ENCODE results near the gene COL9A3. TPM values are rescaled to one million over a fixed set of nuclear protein-coding genes. Genes with fewer than 3 reads are reported as not detected.

COL9A3 gene
- total RNA-seq, 1 experiment from 2014 or later = 46.6 TPM

DNA sequence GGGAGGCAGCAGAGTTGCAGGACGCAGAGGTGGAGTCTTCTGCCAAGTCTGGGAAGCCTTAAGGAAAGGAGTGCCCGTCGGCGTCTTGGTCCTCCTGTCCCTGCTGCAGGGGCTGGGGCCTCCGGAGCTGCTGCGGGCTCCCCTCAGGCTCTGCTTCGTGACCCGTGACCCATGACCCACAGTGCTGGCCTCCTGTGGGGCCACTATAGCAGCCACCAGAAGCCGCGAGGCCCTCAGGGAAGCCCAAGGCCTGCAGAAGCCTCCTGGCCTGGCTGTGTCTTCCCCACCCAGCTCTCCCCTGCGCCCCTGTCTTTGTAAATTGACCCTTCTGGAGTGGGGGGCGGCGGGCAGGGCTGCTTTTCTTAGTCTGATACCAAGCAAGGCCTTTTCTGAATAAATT lies 3.3 kb upstream of the COL9A3 start:
- intact Hi-C loops (cut with micrococcal nuclease; ENCODE audit: unreplicated experiment) = no loop called here
- no TSS peak for BruUV-seq (replicated peaks)

GRCh38 chr20:62814060-62814708 lies 2.7 kb upstream of the COL9A3 start:
- intact Hi-C loops (cut with micrococcal nuclease; ENCODE audit: unreplicated experiment) = no loop called here
- Histone ChIP-seq H3K27ac (ENCODE audit: low read length) (peak overlapping the region; percentile 79), H3K27me3 (ENCODE audit: control insufficient read depth, insufficient read depth, low read length) (no peaks in the 10 kb centered on the region), H3K4me1 (ENCODE audit: control insufficient read depth, insufficient read depth, low read length) (peaks cover 49% of the 10 kb centered on the region), H3K36me3 (ENCODE audit: control insufficient read depth, insufficient read depth, low read length) (peaks cover 3% of the 10 kb centered on the region; the same call in 1 of the 2 replicates), H3K9me3 (ENCODE audit: control insufficient read depth, insufficient read depth, low read depth, low read length) (no peaks in the 10 kb centered on the region), H3K4me3 (ENCODE audit: low read depth in 2 of 2, low read length in 2 of 2) (no peak overlapping the region)
- in situ Hi-C loops (cut with HindIII; ENCODE audit: low pct_unique_long_range_greater_than_20kb, low sequenced_read_pairs) = no loop called here
- BruUV-seq (replicated peaks) = no TSS peak
- ChIA-PET CTCF (no interaction called here), POLR2A (no interaction called here)
- DNase-seq (ENCODE audit: low read depth, low spot score) (no peak), ATAC-seq (0 out of 2 replicates have a peak, but pooled peaks have one; percentile 7)
- TF ChIP-seq CTCF (IDR thresholded peaks at IDR 0.05) = no peak
- no peak for TF ChIP-seq TCF7L2 (IDR thresholded peaks at IDR 0.05; ENCODE audit: low read depth, low read length)
- TF ChIP-seq SIN3A (IDR thresholded peaks at IDR 0.05; ENCODE audit: borderline replicate concordance, insufficient read depth, low read depth, low read length) = no peak
- no peak for TF ChIP-seq POLR2AphosphoS5 (IDR thresholded peaks at IDR 0.05; ENCODE audit: low read depth, low read length)
- TF ChIP-seq REST (IDR thresholded peaks at IDR 0.05; ENCODE audit: insufficient read depth in 1 of 2, low read depth in 2 of 2, low read length in 1 of 2) = no peak

More for the DNA sequence above, 3.3 kb upstream of the COL9A3 start:
- CTCF ChIA-PET = no interaction called here
- no peaks in the 10 kb centered on the region for H3K9me3 ChIP-seq (ENCODE audit: control insufficient read depth, insufficient read depth, low read depth, low read length)
- DNase-seq (ENCODE audit: low read depth, low spot score) (no peak), ATAC-seq (no peak)
- H3K27ac ChIP-seq (ENCODE audit: low read length) = no peak overlapping the region
- POLR2A ChIA-PET = no interaction called here
- H3K36me3 ChIP-seq (ENCODE audit: control insufficient read depth, insufficient read depth, low read length) = peaks cover 5% of the 10 kb centered on the region; the same call in 1 of the 2 replicates
- H3K27me3 ChIP-seq (ENCODE audit: control insufficient read depth, insufficient read depth, low read length) = no peaks in the 10 kb centered on the region
- in situ Hi-C loops (cut with HindIII; ENCODE audit: low pct_unique_long_range_greater_than_20kb, low sequenced_read_pairs) = no loop called here
- peaks cover 44% of the 10 kb centered on the region for H3K4me1 ChIP-seq (ENCODE audit: control insufficient read depth, insufficient read depth, low read length)
- H3K4me3 ChIP-seq (ENCODE audit: low read depth in 2 of 2, low read length in 2 of 2) = no peak overlapping the region
- TF ChIP-seq SIN3A (IDR thresholded peaks at IDR 0.05; ENCODE audit: borderline replicate concordance, insufficient read depth, low read depth, low read length) = no peak
- TF ChIP-seq POLR2AphosphoS5 (IDR thresholded peaks at IDR 0.05; ENCODE audit: low read depth, low read length) = no peak
- TF ChIP-seq REST (IDR thresholded peaks at IDR 0.05; ENCODE audit: insufficient read depth in 1 of 2, low read depth in 2 of 2, low read length in 1 of 2) = no peak
- no peak for TF ChIP-seq TCF7L2 (IDR thresholded peaks at IDR 0.05; ENCODE audit: low read depth, low read length)
- no peak for TF ChIP-seq CTCF (IDR thresholded peaks at IDR 0.05)
